Activated CD8-positive, alpha-beta memory T cell treated with anti-CD3 and anti-CD28 coated beads for 4 hours (primary cell): ENCODE data around the gene SNX27.
"Not testable (repeated sequence)": the region's sequence is repeated elsewhere in the genome, so short reads cannot be mapped to it uniquely, and the experiment has no call there.

Experiments
- DNase-seq, 2 donors: peaks; one replicate each; pipeline ENCODE4 v3.0.0-alpha.2; 2020; ENCODE audit warnings: low read depth in 2 of 2

SNX27 gene

DNA sequence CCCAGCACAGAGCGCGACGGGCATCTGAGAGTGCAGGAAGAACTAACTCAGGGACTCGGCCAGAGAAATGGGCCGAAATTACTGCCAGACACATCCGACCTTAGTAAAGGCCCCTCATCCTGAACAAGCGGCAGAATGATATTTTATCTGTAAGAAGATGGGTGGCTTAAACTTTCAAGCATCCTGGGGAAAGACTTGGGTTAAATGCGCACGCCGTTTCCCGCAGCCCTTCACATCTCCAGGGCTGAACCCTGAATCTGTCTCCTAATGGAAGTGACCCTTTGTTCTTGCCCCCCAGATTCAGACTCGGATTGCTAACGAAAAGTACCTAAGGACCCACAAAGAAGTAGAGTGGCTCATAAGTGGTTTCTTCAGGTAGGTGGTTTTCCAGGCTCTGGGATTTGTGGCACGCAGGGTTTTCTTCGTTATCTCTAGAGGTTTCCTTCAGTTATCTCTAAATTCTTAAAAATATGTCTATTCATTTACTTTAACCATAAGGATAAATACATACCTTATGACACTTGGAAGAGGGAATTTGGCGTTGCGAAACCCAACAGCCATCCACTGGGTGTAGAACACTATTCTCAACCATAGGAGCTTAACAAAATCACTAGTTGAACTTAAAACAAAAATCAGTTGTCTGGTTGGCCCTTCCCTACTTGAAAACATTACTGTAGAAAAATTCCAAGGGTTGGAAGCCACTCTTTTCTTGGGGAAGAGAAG lies 110.1 kb downstream of the SNX27 start:
- no peak for DNase-seq

DNA sequence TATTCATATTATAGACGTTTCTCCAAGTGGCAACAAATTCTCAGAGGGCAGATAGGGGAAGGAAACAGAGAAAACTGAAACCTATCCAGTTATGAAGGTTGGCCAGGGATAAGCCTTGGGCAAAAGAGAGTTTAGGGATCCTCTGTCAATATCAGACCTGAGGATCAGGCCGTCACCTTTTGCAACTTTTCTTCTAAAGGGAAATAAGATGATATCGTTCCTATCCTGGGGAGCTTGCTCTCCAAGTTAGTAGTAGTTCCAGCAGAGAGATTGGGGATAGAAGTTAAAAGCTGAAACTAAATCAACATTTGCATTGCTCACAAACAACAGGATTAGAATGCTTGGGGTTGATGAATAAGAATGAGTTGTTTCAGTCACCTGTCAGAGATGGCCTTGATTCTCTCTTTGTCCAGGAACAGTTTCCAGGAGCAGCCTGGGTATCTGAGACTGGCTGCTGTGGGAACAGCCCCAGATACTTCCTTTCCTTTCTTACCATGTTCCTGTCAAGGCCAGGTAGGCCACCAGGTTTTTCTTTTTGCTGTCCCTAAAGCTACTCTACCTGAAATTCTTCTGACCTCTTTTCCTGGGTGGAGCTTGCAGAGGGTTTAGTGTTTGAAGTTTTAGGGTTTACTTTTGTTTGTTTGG lies 112.0 kb downstream of the SNX27 start:
- no peak for DNase-seq

DNA sequence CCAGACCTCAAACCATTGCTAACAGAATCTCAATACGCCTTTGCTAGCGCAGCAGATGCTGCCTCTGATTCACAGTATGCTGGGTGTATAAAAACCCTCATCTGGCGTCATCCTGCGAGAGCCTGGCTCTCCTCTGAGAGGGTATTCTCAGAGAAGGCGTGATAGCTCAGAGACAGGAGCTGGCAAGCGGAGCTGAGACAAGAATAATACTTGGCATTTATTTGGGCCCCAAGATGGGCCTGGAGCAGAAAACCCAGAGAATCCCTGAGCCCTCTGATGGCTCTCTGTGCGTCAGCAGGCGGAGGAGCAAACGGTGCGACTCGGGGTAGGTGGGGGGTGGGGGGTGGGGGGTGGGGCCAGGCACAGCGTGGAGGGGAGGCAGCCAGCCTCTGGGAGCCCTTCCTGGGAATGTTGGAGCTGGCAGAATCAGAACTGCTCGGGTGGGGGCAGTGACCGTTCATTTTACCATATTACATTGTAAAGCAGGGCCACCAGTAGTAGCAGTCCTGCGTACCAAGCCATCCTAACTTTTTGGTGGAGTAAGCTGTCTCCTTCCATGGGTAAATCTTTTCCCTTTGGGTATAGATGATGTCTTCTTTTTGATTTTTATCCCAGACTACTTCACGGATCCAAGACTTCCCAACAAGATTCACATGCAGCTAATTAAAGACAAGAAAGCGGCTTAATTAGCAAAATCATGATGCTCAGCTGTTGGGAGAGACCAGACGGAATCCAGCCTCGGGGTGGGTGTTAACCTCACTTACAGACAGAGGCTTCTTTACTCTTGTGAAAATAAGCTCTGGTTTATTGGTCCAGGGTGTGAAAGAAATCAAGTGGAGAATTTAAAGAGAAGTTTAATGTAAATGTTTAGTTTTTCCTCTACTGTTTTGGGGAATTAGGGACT lies 116.6 kb downstream of the SNX27 start:
- DNase-seq = no peak

DNA sequence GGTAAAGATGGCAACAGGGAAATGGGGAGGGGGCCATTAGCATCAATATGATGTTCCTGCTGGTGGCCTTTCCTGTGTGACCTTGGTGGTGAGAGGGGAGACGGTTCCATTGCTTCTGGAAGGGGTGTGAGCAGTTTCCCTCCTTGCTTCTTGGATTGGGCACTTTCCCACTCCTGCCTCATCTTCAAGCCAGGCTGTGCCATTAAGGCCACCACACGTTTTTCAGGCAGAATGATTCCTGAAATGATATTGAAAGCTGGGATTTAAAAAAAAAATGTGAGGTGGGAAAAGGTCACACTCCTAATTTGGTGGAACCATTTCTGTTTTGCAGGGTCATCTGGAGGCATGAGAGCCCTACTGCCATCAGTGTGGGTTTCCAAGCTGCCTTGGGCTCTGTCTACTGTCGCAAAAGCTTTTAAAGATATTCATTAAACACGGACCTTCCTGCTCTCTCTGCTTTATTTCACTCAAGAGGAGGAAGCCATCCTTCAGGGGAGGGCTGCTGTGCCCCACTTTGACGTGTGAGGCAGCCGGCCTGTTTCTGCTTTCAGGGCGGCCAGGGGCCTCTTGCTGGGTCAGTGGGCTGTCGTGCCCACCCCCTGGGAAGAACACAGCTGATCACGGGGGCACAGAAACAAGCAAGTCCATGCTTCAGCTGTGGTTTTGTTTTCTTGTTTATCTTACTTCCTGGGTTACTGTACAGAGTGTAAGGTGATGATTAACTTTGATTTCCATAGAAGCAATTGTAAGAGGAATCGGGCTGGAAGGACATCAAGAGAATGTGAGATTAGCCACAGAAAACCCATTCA lies 117.5 kb downstream of the SNX27 start:
- DNase-seq = no peak

DNA sequence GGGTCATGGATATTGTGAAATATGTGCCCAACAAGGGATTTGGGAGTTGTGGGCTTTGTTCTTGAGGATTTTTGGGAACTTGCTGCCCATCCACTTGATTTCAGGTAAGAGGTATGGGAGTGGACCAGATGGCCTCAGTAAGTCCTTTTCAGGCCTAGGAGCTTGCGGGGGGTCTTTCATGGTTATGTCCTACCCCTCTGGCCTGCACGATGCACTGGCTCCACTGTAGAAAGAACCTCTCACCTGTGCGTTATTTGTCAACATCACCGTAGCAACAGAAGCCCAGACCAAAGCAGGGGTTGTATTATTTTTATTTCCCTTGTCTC lies 118.1 kb downstream of the SNX27 start:
- DNase-seq = no peak

DNA sequence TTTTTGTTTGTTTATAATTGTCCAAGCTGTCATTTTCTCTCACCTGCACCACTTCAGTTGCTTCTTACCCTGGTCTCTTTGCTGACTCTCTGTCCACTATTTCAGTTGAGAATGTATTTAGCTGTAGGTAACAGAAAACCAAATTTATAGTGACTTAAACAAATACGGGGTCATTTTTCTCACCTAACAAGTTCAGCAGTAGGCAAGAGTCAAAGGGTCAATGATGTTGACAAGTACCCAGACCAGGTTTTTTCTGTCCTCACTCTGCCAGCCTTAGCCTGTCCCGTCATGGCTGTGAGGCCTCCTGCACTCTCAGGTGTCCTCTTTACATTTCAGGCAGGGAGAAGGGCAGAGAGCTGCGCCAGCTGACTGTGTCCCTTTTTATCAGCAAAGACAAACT lies 121.3 kb downstream of the SNX27 start:
- DNase-seq = no peak

DNA sequence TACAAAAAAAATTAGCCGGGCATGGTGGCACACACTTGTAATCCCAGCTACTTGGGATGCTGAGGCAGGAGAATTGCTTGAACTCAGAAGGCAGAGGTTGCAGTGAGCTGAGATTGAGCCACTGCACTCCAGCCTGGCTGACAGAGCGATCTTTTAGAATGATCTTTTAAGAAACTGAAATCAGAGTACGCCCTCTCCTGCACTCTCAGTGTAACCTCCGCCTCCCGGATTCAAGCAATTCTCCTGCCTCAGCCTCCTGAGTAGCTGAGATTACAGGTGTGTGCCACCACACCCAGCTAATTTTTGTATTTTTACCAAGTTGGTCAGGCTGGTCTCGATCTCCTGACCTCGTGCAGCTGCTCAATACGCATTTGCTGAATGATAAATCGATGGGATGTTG lies 122.1 kb downstream of the SNX27 start:
- DNase-seq = not testable (repeated sequence)

DNA sequence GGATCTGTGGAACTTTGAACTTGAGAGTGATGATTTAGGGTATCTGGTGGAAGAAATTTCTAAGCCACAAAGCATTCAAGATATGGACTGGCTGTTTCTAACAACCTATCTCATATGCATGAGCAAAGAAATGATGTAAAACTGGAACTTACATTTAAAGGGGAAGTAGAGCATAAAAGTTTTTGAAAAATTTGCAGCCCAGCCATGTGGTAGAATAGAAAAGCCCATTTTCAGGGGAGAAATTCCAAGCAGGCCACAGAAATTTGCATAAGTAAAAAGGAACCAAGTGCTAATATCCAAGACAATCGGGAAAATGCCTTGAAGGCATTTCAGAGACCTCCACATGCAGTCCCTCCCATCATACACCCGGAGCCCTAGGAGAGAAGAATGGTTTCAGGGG lies 125.2 kb downstream of the SNX27 start:
- no peak for DNase-seq

DNA sequence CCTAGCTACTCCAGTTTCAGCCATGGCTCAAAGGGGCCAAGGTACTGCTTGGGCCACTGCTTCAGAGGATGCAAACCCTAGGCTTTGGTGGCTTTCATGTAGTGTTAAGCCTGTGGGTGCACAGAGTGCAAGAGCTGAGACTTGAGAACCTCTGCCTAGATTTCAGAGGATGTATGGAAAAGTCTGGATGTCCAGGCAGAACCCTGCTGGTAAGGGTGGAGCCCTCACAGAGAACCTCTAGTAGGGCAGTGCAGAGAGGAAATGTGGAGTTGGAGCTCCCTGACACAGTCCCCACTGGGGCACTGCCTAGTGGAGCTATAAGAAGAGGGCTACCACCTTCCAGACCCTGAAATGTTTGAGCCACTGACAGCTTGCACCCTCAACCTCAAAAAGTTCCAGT lies 125.6 kb downstream of the SNX27 start:
- no peak for DNase-seq

DNA sequence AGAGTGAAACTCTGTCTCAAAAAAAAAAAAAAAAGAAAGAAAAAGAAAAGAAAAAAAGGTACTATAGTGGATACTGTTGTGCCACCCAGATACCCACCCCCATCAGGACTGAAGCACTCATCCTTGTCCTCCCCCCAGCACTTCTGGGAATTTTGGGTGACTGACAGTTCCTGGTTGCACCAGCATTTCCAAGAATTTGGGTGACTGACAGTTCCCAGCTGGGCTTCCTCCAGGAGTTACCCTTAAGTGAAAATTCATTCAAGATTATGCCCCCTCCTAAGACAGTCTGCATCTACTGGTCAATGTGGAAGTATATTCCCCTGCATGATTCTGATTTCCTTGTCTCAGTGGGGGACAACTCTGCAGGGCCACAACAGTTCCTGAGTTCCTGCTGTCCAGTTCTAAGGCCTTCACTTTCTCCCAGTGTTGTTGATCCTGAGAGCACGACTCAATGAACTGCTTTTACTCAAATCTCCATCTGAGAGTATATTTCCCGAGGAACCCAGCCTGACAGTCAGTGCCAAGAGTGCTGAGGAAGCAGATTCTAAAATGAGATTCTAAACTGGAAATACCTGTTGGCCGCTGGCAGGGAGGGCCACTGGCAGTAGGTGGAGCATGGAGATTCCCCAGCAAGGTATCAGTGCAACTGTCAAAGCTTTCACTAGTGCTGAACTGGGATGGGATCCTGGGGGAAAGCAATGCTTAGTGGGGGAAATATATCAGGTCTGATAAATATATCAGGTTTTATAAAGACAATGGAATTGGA lies 127.9 kb downstream of the SNX27 start:
- DNase-seq = no peak

DNA sequence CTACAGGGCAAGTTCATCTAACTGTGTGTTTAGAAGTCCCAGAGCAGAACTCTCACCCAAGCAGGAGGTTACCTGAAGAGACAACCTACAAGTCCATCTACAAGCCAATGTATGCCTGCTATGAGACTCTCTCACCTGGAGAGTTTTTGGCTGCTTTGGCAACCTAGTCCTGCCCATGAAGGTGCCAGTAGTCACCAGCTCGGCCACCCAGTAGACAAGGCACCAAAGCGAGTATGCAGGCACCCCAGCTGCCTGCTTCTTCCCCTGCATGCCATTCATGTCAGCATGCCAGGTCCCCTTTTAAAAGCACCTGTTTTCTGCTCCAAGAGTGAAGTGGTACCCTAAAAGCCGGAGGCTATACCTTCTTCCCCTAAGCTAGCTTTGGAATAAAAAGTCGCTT lies 129.7 kb downstream of the SNX27 start:
- no peak for DNase-seq
